HUES64 (cell line): Measurements from ENCODE around the gene GKN1.

Experiments used
- H3K27ac ChIP-seq: 2 replicates; pipeline ENCODE4 v1.7.0; 2013; ENCODE audit warnings: low read depth, low read length, inconsistent platforms
- H3K27me3 ChIP-seq: 2 replicates; pipeline ENCODE4 v1.6.1; 2013; ENCODE audit warnings: mild to moderate bottlenecking, low read length; ENCODE audit not compliant: insufficient read depth
- H3K36me3 ChIP-seq: 2 replicates; pipeline ENCODE4 v1.6.1; 2013; ENCODE audit warnings: mild to moderate bottlenecking, low read length; ENCODE audit not compliant: insufficient read depth
- H3K4me1 ChIP-seq: 2 replicates; pipeline ENCODE4 v1.6.1; 2013; ENCODE audit warnings: mild to moderate bottlenecking, low read length, moderate library complexity; ENCODE audit not compliant: insufficient read depth
- H3K4me3 ChIP-seq: 2 replicates; pipeline ENCODE4 v1.5.1; 2013; ENCODE audit warnings: mild to moderate bottlenecking, low read length, moderate library complexity
- H3K9ac ChIP-seq: 2 replicates; pipeline ENCODE4 v1.6.1; 2013; ENCODE audit warnings: mild to moderate bottlenecking, low read depth, low read length
- H3K9me3 ChIP-seq: 2 replicates; pipeline ENCODE4 v1.6.1; 2013; ENCODE audit warnings: low read depth, low read length; ENCODE audit not compliant: insufficient read depth
- WGBS: fragments of 150-250, 120-280 bp; methylation state at CpG from one replicate; pipeline ENCODE4 v1.1.7; 2013; ENCODE audit warnings: missing lambda C conversion rate; 5-methylcytosine and 5-hydroxymethylcytosine counted together

GKN1 gene

GRCh38 chr2:68961380-68961779 lies 13.1 kb upstream of the GKN1 start:
- H3K36me3 ChIP-seq = no peaks in the 10 kb centered on the region
- H3K27me3 ChIP-seq = no peaks in the 10 kb centered on the region
- no peaks in the 10 kb centered on the region; the same call in 1 of the 2 replicates for H3K4me1 ChIP-seq
- WGBS = 88% methylated on average over 4 of the region's 4 CpGs
- H3K27ac ChIP-seq = no peak overlapping the region
- H3K4me3 ChIP-seq = no peak overlapping the region
- no peak overlapping the region for H3K9ac ChIP-seq
- no peaks in the 10 kb centered on the region for H3K9me3 ChIP-seq

- Histone ChIP-seq H3K4me1 (no peaks in the 10 kb centered on the region; the same call in 1 of the 2 replicates), H3K9ac (no peak overlapping the region), H3K36me3 (no peaks in the 10 kb centered on the region), H3K4me3 (no peak overlapping the region), H3K27me3 (no peaks in the 10 kb centered on the region), H3K9me3 (no peaks in the 10 kb centered on the region), H3K27ac (no peak overlapping the region)
Measured at GRCh38 chr2:68964282-68964681, 10.2 kb upstream of the GKN1 start.

GRCh38 chr2:68968221-68968620 lies 6.2 kb upstream of the GKN1 start:
- Histone ChIP-seq H3K4me3 (no peak overlapping the region), H3K4me1 (no peaks in the 10 kb centered on the region), H3K9ac (no peak overlapping the region), H3K27me3 (no peaks in the 10 kb centered on the region), H3K9me3 (no peaks in the 10 kb centered on the region), H3K36me3 (no peaks in the 10 kb centered on the region), H3K27ac (no peak overlapping the region)
- no CpG with 5 or more reads among the region's 1 CpG for WGBS

- Histone ChIP-seq H3K27me3 (no peaks in the 10 kb centered on the region), H3K9ac (no peak overlapping the region), H3K36me3 (no peaks in the 10 kb centered on the region), H3K4me1 (no peaks in the 10 kb centered on the region), H3K27ac (no peak overlapping the region), H3K9me3 (no peaks in the 10 kb centered on the region), H3K4me3 (no peak overlapping the region)
- 82% methylated on average over 8 of the region's 8 CpGs for WGBS
Measured at GRCh38 chr2:68969736-68970490, 4.5 kb upstream of the GKN1 start.

GRCh38 chr2:68970566-68971265 lies 3.7 kb upstream of the GKN1 start:
- Histone ChIP-seq H3K36me3 (no peaks in the 10 kb centered on the region), H3K9me3 (no peaks in the 10 kb centered on the region), H3K27me3 (no peaks in the 10 kb centered on the region), H3K4me1 (no peaks in the 10 kb centered on the region), H3K4me3 (no peak overlapping the region), H3K27ac (no peak overlapping the region), H3K9ac (no peak overlapping the region)
- 92% methylated on average over 7 of the region's 8 CpGs for WGBS

- H3K27me3 ChIP-seq = no peaks in the 10 kb centered on the region
- H3K9ac ChIP-seq = no peak overlapping the region
- H3K27ac ChIP-seq = no peak overlapping the region
- H3K4me1 ChIP-seq = no peaks in the 10 kb centered on the region
- no peaks in the 10 kb centered on the region for H3K9me3 ChIP-seq
- no peak overlapping the region for H3K4me3 ChIP-seq
- H3K36me3 ChIP-seq = no peaks in the 10 kb centered on the region
- 95% methylated on average over 5 of the region's 5 CpGs for WGBS
Measured at GRCh38 chr2:68971591-68972231, 2.7 kb upstream of the GKN1 start.

GRCh38 chr2:68974946-68975665 lies 670 bp downstream of the GKN1 start:
- H3K36me3 ChIP-seq = no peaks in the 10 kb centered on the region
- WGBS = 83% methylated on average over 8 of the region's 9 CpGs
- no peaks in the 10 kb centered on the region for H3K4me1 ChIP-seq
- H3K27ac ChIP-seq = no peak overlapping the region
- no peak overlapping the region for H3K9ac ChIP-seq
- no peak overlapping the region for H3K4me3 ChIP-seq
- no peaks in the 10 kb centered on the region for H3K27me3 ChIP-seq
- no peaks in the 10 kb centered on the region for H3K9me3 ChIP-seq

- no peaks in the 10 kb centered on the region for H3K9me3 ChIP-seq
- no peaks in the 10 kb centered on the region for H3K27me3 ChIP-seq
- H3K4me1 ChIP-seq = no peaks in the 10 kb centered on the region
- H3K27ac ChIP-seq = no peak overlapping the region
- 92% methylated on average over 2 of the region's 2 CpGs for WGBS
- H3K4me3 ChIP-seq = no peak overlapping the region
- no peaks in the 10 kb centered on the region for H3K36me3 ChIP-seq
- H3K9ac ChIP-seq = no peak overlapping the region
Measured at GRCh38 chr2:68975844-68976243, 1.4 kb downstream of the GKN1 start.

- no peak overlapping the region for H3K4me3 ChIP-seq
- no peaks in the 10 kb centered on the region for H3K27me3 ChIP-seq
- H3K9ac ChIP-seq = no peak overlapping the region
- no peak overlapping the region for H3K27ac ChIP-seq
- H3K9me3 ChIP-seq = no peaks in the 10 kb centered on the region
- no peaks in the 10 kb centered on the region for H3K36me3 ChIP-seq
- 59% methylated on average over 3 of the region's 4 CpGs for WGBS
- no peaks in the 10 kb centered on the region for H3K4me1 ChIP-seq
Measured at GRCh38 chr2:68977453-68977852, 3.0 kb downstream of the GKN1 start.

- no peaks in the 10 kb centered on the region for H3K4me1 ChIP-seq
- H3K27ac ChIP-seq = no peak overlapping the region
- H3K27me3 ChIP-seq = no peaks in the 10 kb centered on the region
- H3K36me3 ChIP-seq = no peaks in the 10 kb centered on the region
- no peak overlapping the region for H3K4me3 ChIP-seq
- WGBS = 96% methylated on average over 2 of the region's 3 CpGs
- H3K9ac ChIP-seq = no peak overlapping the region
- no peaks in the 10 kb centered on the region for H3K9me3 ChIP-seq
Measured at GRCh38 chr2:68978098-68978497, 3.7 kb downstream of the GKN1 start.

GRCh38 chr2:68980956-68981355 lies 6.5 kb downstream of the GKN1 start:
- Histone ChIP-seq H3K9me3 (no peaks in the 10 kb centered on the region), H3K4me3 (no peak overlapping the region), H3K4me1 (no peaks in the 10 kb centered on the region), H3K27me3 (no peaks in the 10 kb centered on the region), H3K27ac (no peak overlapping the region), H3K36me3 (no peaks in the 10 kb centered on the region), H3K9ac (no peak overlapping the region)
- 93% methylated on average over 1 of the region's 1 CpG for WGBS
